Endothelial cell of umbilical vein (primary cell): ENCODE measurements around the gene ARHGEF12. TPM values are rescaled to one million over a fixed set of nuclear protein-coding genes. Genes with fewer than 3 reads are reported as not detected.

Experiments used
- BruUV-seq: library from RNA; stranded (reverse); fragments of 400-500 nt; replicated peaks from 2 replicates; lab custom pipeline; 2021; lab: Mats Ljungman, UMichigan
- CTCF ChIA-PET: fragments of 300-600, 350-600 bp; sonication (Branson Sonifier 250); formaldehyde crosslinking; loops from one replicate; lab custom pipeline; 2021; ENCODE audit warnings: antibody characterized with exemption, inconsistent platforms; lab: Charles Lee
- POLR2A ChIA-PET: fragments of 300-600, 350-600 bp; sonication (Branson Sonifier 250); formaldehyde crosslinking; loops from one replicate; lab custom pipeline; 2021; ENCODE audit warnings: antibody characterized with exemption, inconsistent platforms; lab: Charles Lee
- DNase-seq: peaks from one replicate; pipeline ENCODE4 v3.0.0-alpha.2; 2011; ENCODE audit warnings: low read depth, low spot score
- FAIRE-seq: peaks from 2 replicates; lab custom pipeline; 2011; peaks lifted over from hg19 to GRCh38; lab: Jason Lieb, UNC
- H2AFZ ChIP-seq: 2 replicates; pipeline ENCODE4 v1.6.0; 2012; ENCODE audit warnings: low read depth, low read length, control low read depth, inconsistent platforms
- H3K27ac ChIP-seq: 2 replicates; pipeline ENCODE4 v1.5.1; 2011; ENCODE audit warnings: low read depth, mild to moderate bottlenecking, control low read depth, low read length, moderate library complexity; ENCODE audit not compliant: insufficient read depth
- H3K27me3 ChIP-seq, 2 experiments: 2 replicates each; pipeline versions ENCODE4 v1.6.0 to v1.6.1; 2011; ENCODE audit warnings: low read length in 2 of 2, mixed read lengths in 1 of 2; ENCODE audit not compliant: control insufficient read depth in 2 of 2, insufficient read depth in 2 of 2
- H3K36me3 ChIP-seq, 2 experiments: 2 replicates in 1 of 2; 3 replicates in 1 of 2; pipeline ENCODE4 v1.5.1; 2011; ENCODE audit warnings: low read length in 2 of 2, mild to moderate bottlenecking in 1 of 2, moderate library complexity in 1 of 2; ENCODE audit not compliant: control insufficient read depth in 2 of 2, insufficient read depth in 2 of 2; ENCODE audit errors: extremely low read depth in 1 of 2
- H3K4me1 ChIP-seq: 3 replicates; pipeline ENCODE4 v1.5.1; 2011; ENCODE audit warnings: mild to moderate bottlenecking, low read length; ENCODE audit not compliant: control insufficient read depth, insufficient read depth; ENCODE audit errors: extremely low read depth
- H3K4me2 ChIP-seq: 2 replicates; pipeline ENCODE4 v1.6.1; 2011; ENCODE audit warnings: low read length, control low read depth, mixed read lengths; ENCODE audit not compliant: insufficient read depth
- H3K4me3 ChIP-seq, 3 experiments: fragments of 200-600 bp in 1 of 3; sonication (generic), shearing (Covaris generic) in 1 of 3; replicated peaks in 1 of 3; 2 replicates each; pipeline ENCODE4 v1.5.1; 2011 to 2016; ENCODE audit warnings: control low read depth in 3 of 3, low read length in 3 of 3, mild to moderate bottlenecking in 2 of 3, inconsistent platforms in 1 of 3, low read depth in 1 of 3, moderate library complexity in 1 of 3; ENCODE audit not compliant: insufficient read depth in 1 of 3
- H3K79me2 ChIP-seq: 2 replicates; pipeline ENCODE4 v1.6.0; 2012; ENCODE audit warnings: low read length, inconsistent platforms; ENCODE audit not compliant: control insufficient read depth, insufficient read depth
- H3K9ac ChIP-seq: replicated peaks from 2 replicates; pipeline ENCODE3; 2011; ENCODE audit warnings: low read length, control low read depth; ENCODE audit not compliant: insufficient read depth; ENCODE audit errors: extremely low read depth
- H3K9me1 ChIP-seq: replicated peaks from 3 replicates; pipeline ENCODE4 v1.6.0; 2011; ENCODE audit warnings: mild to moderate bottlenecking, low read length; ENCODE audit not compliant: control insufficient read depth, insufficient read depth; ENCODE audit errors: extremely low read depth
- H3K9me3 ChIP-seq: replicated peaks from 2 replicates; pipeline ENCODE4 v1.5.1; 2012; ENCODE audit warnings: low read length, inconsistent platforms; ENCODE audit not compliant: control insufficient read depth, insufficient read depth
- H4K20me1 ChIP-seq: replicated peaks from 2 replicates; pipeline ENCODE3; 2011; ENCODE audit warnings: mild to moderate bottlenecking, low read length; ENCODE audit not compliant: control insufficient read depth, insufficient read depth; ENCODE audit errors: extremely low read depth
- CTCF ChIP-seq, 2 donors: IDR thresholded peaks; 1 replicate in 1 of 2; 2 replicates in 1 of 2; pipeline ENCODE4 v1.5.1; 2011; ENCODE audit warnings: low read length in 2 of 2, mild to moderate bottlenecking in 2 of 2, moderate library complexity in 2 of 2, control low read depth in 1 of 2, inconsistent platforms in 1 of 2, low read depth in 1 of 2; ENCODE audit not compliant: insufficient read depth in 1 of 2; ENCODE audit errors: extremely low read depth in 1 of 2
- EZH2 ChIP-seq: IDR thresholded peaks from 2 replicates; pipeline ENCODE4 v1.6.1; 2012; ENCODE audit warnings: borderline replicate concordance, low read depth, mild to moderate bottlenecking, moderate library complexity, low read length, inconsistent platforms; ENCODE audit not compliant: severe bottlenecking
- FOS ChIP-seq: IDR thresholded peaks from 2 replicates; pipeline ENCODE4 v1.6.1; 2011; ENCODE audit warnings: mild to moderate bottlenecking, low read length, moderate library complexity, borderline replicate concordance; ENCODE audit not compliant: insufficient read depth
- GATA2 ChIP-seq: IDR thresholded peaks from 2 replicates; pipeline ENCODE4 v1.7.0; 2011; ENCODE audit warnings: low read depth, mild to moderate bottlenecking, moderate library complexity, mixed read lengths, low read length; ENCODE audit not compliant: insufficient read length, insufficient read depth
- JUN ChIP-seq: IDR thresholded peaks from 2 replicates; pipeline ENCODE4 v1.6.1; 2011; ENCODE audit warnings: borderline replicate concordance, low read depth; ENCODE audit not compliant: insufficient read length, insufficient read depth
- MAX ChIP-seq: IDR thresholded peaks from 2 replicates; pipeline ENCODE4 v1.6.1; 2011; ENCODE audit not compliant: insufficient read depth, insufficient read length
- MYC ChIP-seq: IDR thresholded peaks from one replicate; pipeline ENCODE4 v1.6.1; 2011; ENCODE audit warnings: mild to moderate bottlenecking, low read depth, low read length
- POLR2A ChIP-seq: IDR thresholded peaks from 2 replicates; pipeline ENCODE4 v1.6.1; 2012; ENCODE audit warnings: low read depth, mild to moderate bottlenecking, control low read depth, low read length
- POLR2AphosphoS5 ChIP-seq: IDR thresholded peaks from 2 replicates; pipeline ENCODE4 v1.6.1; 2012; ENCODE audit warnings: low read depth, mild to moderate bottlenecking, control low read depth, low read length, moderate library complexity; ENCODE audit not compliant: insufficient read depth
- dilution Hi-C: fragments of 300-500 bp; cut with MboI; formaldehyde crosslinking; loops from one replicate; pipeline ENCODE4 v1.15.0; 2019; ENCODE audit warnings: low sequenced_read_pairs; ENCODE audit not compliant: extremely low pct_ligation_motif_present
- intact Hi-C: fragments of 100-400 bp; cut with micrococcal nuclease; formaldehyde crosslinking; loops from one replicate; pipeline ENCODE4 v1.10.0; 2022
- polyA plus RNA-seq, 4 experiments: library from polyadenylated mRNA; depleted of rRNA in 3 of 4; stranded (reverse) in 3 of 4; unstranded in 1 of 4; fragments of >200 nt; gene quantifications; 2 replicates each; pipeline versions ENCODE4 v1.2.1 to v1.2.3, GENCODE V29; 2011 to 2012; ENCODE audit warnings: missing spikeins in 1 of 4
- total RNA-seq: library from RNA; stranded (reverse); gene quantifications from 2 replicates; pipeline ENCODE4 v1.2.3, GENCODE V29; 2021

ARHGEF12 gene
- total and polyA plus RNA-seq, 2 donors (not counting 3 experiments of a cell fraction or from before 2014, with no cell fraction given): 20.9 to 125 TPM

GRCh38 chr11:120298461-120298860 is 37.8 kb upstream of the ARHGEF12 start:
- TF ChIP-seq FOS (no peak), POLR2A (no peak), MYC (no peak), MAX (no peak), EZH2 (no peak), POLR2AphosphoS5 (no peak), GATA2 (no peak), JUN (no peak), CTCF (IDR thresholded peaks at IDR 0.05; ENCODE audit: extremely low read depth in 1 of 2, insufficient read depth in 1 of 2, low read depth in 1 of 2, low read length in 2 of 2) (no peak)
- Histone ChIP-seq H3K36me3 (no peaks in the 10 kb centered on the region), H3K4me2 (no peak overlapping the region), H2AFZ (no peak overlapping the region), H3K4me1 (no peaks in the 10 kb centered on the region), H3K9me1 (no peaks in the 10 kb centered on the region), H3K27me3 (peaks cover 6 to 14% of the 10 kb centered on the region in 2 experiments), H3K27ac (no peak overlapping the region), H4K20me1 (no peaks in the 10 kb centered on the region), H3K9me3 (no peaks in the 10 kb centered on the region), H3K4me3 (no peak overlapping the region), H3K9ac (no peak overlapping the region), H3K79me2 (no peaks in the 10 kb centered on the region)
- ChIA-PET POLR2A (no interaction called here), CTCF (interaction anchor here (1.6 to 11.4 kb wide), 3 partner anchors 65 to 128 kb away, joined by 6 to 327 read pairs (median 42); partner anchors contain the start of gene POU2F3)
- intact Hi-C loops (no loop called here), dilution Hi-C loops (no loop called here)
- DNase-seq (no peak), FAIRE-seq (no peak)
- no TSS peak for BruUV-seq
